ENCODE data around the gene SNORC.

Gene SNORC

DNA sequence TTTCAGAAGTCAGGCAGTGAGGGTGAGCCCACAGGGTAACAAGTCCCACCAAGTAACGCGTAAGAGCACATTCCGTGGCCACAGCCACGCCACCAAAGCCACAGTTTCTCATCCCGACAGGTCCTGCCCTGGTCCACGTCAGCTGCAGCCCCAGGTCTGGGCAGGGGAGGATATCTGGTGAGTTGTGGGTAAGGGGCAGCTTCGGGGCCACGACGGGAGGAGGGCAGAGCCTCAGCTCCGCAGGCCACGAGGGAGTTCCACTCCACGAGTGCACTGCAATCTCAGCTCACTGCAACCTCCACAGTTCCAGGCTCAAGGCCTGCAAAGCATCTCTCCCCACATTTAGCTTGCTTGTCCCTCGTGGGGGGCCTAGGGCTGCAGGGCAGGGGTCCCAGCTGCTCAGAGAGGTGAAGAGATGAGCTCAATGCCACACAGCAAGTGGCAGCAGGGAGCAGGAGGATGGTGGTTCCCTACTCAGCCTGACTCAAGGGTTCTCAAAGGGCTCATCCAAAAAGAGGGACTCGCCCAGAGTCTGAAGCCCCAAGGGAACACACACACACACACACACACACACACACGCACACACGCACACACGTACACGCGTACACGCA, 12.5 kb downstream of the SNORC start:
- no peak for DNase-seq (ENCODE audit: low read depth)

DNA sequence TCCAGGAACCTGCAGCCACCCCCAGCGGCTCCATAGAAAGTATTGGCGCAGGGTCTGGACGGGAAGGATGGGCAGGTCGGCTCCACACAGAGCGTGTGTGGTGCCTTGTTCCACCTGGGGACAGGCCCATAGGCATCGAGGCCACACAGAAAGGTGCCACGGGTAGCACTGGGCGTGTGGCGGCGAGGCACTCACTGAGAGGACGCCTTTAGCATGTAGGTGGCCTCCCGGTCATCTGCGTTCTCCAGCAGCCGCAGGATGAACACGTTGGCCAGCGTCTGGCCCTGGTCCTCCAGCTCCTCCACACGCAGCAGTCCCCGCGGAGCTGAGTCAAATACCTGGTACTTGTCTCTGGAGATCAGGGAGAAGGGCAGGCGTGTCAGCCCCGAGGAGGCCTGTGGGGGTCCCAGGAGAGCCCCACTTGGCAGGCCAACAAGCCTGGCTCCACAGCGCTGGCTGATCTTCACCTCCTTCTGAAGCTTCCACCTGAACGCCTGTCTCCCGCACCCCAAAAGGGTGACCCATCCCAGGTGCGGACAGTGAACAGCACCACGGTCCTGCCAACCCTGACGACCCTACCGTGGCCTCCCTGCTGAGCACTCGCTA, 13.2 kb downstream of the SNORC start:
- no peak for DNase-seq (ENCODE audit: low read depth)

DNA sequence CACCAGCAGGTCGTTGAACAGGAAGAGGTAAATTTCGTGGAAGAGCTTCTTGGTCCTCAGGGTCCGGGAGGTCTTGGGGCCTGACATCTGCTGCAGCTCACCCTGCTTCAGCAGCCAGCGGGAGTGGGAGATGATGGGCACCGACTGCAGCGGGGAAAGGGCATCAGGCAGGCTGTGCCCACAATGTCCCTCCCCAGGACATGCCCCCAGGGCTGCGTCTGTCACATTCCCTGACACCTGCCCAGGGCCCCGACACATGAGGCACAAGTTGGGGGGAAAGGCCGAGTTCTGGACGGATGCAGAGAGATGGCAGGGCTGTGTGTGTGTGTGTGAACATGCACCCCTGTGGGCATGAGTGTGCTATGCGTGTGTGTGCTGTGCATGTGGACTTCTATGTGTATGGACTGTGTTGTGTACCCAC, 13.9 kb downstream of the SNORC start:
- no peak for DNase-seq (ENCODE audit: low read depth)

DNA sequence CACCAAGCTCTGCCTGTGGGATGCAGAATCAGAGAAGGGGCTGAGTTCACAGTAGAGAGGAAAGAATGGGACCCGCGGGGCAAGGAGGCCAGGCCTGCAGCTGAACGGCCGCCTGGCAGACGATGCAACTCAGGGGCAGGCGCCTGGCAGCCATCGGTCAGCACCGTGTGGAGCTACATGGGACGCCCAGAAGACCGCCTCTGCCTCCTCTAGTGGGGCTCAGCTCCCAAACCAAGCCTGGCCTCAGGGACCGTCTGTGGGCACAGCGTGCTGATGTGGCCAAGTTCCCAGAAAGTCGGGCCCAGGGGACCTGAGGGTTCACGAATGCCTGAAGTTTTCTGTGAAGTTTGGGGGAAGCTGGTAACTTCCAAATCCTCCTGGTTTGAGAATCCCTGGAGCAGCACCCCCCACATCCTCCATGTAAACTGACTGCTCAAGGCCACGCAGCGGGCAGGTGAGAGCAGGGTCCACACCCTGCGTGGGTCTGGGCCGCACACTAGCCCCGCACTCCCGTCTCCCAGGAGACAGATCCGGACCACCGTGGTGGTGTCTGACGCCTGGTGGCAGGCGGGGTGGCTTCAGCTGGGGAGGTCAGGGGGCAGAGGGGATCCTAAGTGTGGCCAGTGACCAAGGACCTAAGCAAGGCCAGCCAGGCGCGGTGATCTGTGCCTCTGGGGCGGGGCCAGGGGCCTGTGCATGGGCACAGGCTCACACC, 14.6 kb downstream of the SNORC start:
- no peak for DNase-seq (ENCODE audit: low read depth)

DNA sequence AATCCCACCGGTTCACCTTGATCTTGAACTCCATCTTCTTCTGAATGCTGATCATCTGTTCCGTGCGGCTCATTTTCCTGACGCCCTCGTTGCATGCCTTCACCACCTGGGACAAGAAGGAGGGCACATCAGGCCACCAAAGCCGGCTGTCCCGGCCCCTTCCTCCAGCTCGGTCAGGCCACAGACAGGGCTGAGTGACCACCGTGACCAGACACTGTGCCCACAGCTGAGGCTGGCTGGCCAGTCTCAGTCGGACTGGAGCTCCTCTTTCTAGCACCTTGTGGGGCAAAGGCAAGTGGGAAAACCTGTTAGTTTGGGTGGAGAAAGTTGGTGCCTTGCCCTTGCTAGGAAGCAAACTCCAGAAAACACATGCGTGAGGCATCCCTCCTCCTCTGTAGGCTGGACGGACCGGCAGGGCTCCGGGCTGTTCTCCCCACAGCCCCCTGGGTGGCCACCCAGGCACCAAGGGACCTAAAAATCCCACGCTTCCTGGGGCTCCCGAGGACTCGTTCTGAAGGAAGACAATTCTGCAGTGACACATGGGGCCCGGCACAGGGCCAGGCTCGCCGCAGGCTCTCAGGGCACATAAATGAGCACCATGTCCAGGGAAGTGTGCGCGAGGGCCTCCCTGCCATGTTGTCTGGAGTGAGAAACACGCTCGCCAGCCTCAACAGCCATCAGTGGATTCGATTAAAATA, 15.3 kb downstream of the SNORC start:
- DNase-seq (ENCODE audit: low read depth) = no peak

DNA sequence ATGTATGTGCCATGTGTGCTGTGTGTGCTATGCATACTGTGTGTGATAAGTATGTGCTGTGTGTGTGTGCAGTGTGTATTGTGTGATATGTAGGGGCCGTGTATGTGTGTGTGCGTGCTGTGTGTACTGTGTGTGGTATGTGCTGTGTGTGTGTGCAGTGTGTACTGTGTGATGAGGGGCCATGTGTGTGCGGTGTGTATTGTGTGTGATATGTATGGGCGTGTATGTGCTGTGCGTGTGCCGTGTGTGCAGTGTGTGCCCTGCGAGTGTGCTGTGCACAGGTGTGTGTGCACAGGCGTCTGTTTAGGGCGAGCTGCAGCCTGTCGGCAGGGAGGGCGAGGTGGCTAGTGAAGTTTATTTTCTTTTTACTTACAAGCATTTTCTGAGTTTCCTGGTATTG, 16.1 kb downstream of the SNORC start:
- no peak for DNase-seq (ENCODE audit: low read depth)

DNA sequence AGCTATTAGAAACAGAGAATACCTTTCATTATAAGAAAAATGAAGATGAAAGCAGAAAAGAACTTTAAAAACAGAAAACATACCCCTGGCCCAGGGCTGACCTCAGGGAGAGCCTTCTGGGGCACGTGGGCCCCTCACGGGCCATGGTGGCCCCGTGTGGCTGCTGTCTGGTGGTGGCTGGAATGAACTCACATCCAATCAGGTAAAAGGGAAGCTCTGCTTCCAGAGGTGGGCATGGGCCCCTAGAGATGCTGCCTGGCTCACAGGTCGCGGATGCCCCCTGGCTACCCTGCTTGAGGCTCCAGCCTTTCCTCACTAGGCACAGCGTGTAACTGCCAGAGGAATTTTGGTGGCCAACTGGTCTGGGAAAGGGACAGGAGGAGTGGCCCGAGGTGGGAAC, 16.6 kb downstream of the SNORC start:
- no peak for DNase-seq (ENCODE audit: low read depth)

DNA sequence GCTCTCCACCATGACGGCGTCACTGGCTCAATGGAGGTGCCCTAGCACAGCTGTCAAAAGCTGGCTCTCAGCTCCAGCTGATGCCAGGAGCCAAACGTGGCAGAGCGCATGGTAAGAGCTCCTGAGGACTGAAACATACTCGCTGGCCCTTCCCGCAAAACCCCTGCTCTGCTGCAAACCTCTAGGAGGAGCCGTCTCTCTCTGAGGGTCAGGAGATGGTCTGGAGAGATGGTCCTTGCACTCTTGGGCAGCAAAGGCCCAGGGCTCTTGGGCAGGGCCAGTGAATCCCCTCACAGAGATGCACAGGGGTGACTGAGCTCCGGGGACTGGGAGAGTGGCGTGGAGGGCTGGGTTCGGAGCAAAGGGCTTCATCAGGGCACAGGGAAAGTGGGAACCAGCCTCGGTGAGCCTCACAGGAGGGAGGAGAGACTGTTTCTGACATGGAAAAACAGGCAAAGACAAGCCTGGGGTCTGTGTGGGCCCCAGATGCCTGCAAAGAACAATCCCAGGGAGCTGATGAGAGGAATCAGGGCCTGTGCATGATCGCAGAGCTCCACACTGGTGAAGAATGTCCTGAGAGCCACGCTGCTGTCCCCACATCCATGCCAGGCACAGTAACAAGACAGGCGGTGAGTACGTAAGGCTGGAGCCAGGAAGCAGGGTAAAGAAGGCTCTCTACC, 17.2 kb downstream of the SNORC start:
- no peak for DNase-seq (ENCODE audit: low read depth)

DNA sequence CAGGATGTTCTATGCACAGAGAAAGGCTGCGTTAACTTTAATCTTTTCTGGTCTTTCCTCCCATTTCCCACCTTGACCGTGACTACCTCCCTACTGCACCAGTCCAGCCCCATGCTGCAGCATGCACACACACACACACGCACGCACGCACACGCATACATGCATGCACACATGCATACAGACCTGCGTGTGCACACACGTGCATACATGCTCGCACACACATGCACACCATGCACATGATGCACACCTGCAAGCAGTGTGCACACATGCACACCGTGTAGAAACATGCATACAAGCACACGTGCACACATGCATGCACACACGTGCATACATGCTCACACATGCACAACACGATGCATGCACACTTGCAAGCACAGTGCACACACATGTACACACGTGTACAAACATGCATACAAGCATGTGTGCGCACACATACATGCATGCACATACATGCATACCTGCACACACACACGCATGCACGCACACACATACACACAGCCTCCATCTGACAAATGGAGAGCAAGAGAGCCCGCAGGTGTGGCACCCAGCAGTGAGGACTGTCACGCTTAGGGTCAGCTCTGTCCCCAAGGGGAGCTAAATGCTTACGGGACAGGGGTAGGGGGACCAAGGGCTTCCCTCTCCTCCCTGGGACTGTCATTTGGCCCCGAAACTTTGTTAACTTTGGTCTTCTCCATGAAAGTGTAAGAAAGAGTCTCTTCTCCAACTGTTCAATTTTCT, 18.2 kb downstream of the SNORC start:
- DNase-seq (ENCODE audit: low read depth) = no peak

DNA sequence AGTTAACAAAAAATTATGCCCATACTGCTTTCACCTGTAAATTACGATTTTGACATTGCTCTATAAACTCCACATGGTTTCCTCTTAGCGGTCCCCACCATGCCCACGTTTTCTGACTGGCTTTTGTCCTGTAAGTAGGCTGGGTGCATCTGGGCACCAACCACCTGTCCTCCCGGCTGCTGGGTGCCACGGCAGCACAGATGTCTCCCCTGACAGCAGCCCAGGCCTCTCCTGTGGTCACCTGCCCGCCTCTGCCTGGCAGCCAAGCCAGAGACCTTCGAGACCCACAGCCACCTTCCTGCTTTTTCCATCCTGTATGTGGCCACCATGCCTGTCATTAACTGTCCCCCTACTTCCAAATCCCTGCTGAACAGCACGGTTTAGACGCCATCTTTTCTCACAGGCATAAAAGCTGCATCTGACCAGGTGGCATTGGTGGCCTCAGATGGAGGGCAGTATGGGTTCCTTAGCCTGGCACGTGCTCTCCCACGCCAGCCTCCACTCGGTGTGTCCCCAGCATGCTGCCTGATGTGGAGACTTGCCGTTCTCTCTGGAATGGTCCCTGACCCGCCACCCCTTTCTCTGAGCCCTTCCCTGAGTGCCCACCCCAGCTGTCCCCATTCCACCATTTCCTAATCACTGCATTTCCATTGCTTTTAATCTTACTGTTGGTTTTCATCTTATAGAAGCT, 18.9 kb downstream of the SNORC start:
- DNase-seq (ENCODE audit: low read depth) = no peak

DNA sequence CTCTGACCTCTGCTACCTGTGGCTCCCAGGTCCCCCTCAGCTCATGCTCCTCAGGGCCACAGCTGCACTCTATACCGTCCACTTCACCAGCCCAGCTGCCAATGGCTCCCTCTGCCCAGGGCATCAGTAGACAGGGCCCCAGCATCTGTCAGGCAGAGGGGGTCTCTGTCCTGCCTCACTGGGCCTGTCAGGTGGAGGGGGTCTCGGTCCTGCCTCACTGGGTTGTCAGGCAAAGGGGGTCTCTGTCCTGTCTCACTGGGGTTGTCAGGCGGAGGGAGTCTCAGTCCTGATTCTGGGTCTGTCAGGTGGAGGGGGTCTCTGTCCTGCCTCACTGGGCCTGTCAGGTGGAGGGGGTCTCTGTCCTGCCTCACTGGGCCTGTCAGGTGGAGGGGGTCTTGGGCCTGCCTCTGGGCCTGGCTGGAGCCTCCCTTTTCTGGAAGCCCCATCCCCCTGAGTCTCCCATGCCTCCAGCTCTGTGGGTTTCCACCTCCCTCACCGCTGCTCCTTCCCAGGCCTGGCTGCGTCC, 19.9 kb downstream of the SNORC start:
- no peak for DNase-seq (ENCODE audit: low read depth)

DNA sequence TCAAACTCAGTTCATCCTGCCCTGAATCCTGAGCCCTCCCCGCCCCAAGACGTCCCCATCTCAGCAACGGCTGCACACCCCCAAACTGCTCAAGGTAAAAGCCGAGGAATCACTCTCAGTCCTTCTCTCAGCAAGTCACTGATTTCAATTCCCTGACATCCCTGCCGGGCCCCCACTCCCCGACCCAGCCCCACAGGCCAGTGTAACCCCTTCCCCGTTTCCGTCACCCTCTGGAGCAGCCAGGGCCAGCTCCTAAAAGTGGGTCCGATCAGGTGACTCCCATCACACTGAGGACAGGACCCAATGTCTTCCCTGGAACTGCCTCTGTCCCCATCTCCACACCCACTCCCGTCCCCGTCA, 20.5 kb downstream of the SNORC start:
- no peak for DNase-seq (ENCODE audit: low read depth)

DNA sequence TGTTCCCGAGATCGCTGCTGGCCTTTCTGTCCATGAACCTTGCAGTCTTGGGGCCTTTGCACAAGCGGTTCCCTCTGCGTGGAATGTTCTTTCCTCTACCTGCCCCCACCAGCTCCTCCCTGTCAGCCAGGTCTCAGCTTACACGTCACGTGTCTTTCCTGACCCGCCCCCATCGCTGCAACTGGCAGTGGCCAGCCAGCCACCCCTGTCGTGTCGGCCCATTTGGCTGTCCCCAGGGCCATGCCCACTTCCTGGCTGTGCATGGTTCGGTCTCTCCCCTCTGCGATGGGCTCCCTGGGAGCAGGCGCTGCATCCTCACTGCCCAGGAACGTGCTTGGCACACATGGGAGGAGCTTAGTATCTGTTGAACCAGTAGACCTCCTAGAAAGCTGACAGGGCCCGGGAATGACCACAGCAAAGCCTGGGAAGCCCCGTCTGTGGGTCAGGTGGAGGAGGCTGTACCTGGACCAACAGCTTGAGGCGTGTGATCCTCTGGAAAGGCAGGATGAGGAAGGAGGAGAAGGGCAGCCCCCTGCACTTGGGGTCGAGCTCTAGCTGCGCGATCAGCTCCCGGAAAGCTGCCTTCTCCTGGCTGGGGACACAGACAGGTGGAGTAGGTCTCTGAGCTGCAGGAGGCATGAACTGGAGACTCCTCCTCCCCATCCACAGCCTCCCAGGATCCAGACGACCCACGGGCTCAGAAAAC, 21.0 kb downstream of the SNORC start:
- DNase-seq (ENCODE audit: low read depth) = no peak

DNA sequence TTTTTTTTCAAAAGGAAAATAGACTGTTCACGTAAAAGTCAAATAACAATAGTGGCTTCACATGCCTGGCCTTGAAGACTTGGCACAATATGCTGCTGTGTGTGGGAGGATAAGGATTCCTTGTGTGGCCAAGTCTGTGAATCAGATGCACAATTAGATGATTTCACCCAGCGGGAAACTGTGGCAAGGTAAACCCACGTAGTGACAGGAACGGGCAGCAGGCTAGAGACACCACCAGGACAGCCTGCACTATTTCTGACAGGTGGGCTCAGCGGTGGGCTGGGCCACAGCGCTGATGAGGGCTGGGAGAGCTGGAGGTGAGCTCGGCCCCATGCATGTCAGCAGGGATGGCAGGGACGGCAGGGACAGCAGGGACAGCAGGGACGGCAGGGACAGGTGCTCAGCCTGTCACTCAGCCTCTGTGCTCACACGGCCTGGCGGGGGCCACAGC, 21.6 kb downstream of the SNORC start:
- DNase-seq (ENCODE audit: low read depth) = no peak

DNA sequence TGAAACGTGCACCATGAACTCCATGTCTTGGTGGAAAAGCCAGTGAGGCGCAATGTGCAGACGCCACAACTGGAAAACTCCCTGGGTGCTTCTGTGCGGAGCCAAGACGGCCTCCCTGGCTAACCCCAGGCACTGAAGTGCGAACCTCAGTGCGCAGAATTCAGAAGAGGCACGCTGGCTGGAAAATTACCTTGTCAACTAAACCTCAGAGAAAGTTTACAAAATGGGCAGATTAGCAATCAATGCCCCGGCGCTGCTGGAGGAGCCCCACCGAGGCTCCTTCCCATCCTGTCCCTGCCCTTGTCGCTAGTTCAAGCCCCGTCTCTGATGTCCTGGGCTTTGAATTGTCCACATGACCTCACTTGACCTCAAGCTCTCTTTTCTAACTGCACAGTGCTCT, 22.2 kb downstream of the SNORC start:
- DNase-seq (ENCODE audit: low read depth) = no peak

DNA sequence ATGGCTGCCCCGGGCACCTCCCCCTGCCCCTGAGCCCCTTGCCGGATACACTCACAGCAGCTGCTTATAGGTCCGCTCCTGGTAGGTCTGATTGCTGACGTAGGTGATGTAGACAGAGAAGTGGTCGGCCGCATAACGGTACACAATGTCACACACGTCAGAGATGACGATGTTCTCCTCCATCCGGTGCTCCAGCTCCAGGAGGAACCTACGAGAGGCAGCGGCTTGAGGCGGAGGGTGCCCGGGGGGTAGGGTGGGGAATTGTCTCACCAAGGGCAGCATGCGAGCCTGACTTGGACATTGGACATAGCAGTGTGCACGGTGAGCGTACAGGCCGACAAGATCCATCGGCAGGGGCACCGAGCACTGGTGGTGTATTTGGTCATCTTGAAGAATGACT, 22.8 kb downstream of the SNORC start:
- no peak for DNase-seq (ENCODE audit: low read depth)

DNA sequence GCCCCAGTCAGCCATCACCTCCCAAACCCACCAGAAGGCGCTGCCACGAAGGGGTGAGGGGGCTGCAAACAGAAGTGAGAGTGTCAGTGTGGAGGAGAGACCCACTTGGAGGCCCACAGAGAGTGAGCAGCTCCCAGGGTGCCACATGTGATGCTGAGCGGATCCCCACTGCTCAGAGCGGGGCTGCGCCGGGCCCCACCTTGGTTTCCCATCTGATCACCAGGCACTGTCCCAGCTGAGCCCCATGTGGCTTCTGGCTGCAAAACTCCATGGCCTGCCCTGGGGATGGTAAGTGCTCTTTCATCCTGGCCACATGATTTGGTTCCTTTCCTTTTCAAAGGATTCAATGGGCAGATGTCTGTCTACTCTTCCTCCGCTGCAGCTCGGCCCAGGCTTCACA, 23.8 kb downstream of the SNORC start:
- DNase-seq (ENCODE audit: low read depth) = no peak

DNA sequence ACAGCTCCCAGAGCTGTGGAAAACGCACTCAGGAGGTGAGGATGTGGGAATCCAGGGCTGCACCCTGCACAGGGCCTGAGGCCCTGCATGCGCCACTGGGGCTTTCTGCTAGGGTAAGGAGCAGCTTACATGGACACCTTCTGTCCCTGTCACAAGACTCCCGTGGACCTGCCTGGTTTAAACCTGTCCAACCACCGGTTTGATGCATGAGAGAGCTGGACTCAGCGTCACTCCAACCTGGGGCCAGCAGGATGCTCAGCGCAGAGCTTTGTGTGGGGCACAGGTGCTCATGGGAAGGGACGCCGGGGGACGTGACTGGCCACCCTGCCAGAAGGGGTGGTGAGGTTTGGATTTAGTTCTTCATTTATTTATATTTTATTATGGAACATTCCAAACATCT, 24.2 kb downstream of the SNORC start:
- no peak for DNase-seq (ENCODE audit: low read depth)

DNA sequence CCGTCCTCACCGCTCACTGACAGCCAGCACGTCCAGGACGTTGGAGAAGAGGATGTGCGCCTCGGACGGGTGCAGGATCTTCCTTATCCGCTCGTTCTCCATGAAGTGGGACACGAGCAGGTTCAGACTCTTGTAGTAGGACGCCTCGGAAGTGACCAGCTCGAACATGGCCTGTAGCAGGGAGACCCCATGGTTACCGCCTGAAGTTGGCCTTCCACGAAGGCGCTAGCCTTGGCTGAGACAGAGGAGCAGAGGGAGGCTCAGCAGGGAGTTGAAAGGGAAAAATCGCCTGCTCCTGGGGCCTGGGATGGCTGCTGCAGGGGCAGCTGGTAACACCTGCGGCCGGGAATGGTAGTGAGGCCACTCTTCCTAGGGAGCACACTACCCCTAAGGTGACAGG, 24.7 kb downstream of the SNORC start:
- DNase-seq (ENCODE audit: low read depth) = no peak

DNA sequence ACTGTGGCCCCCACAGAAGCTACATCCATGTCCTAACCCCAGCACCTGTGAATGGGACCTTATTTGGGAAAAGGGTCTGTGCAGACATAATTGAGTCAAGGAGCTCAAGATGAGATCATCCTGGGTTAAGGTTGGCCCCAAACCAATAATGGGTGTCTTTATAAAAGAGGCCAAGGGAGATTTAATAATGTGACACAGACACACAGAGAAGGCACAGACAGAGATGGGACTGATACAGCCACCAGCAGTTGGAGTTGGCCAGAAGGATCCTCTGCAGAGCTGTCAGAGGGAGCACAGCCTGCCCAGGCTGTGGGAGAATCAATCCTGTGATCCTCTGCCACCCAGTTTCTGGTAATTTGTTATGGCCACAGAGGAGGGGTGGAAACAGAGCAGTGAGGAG, 26.0 kb downstream of the SNORC start:
- DNase-seq (ENCODE audit: low read depth) = no peak

Data from CMK (cell line).